Ishikawa (cell line): ENCODE measurements around the gene FAT2.

Experiments
- CEBPB ChIP-seq: IDR thresholded peaks from 2 replicates; pipeline ENCODE4 v1.6.1; 2012
- CREB1 ChIP-seq: IDR thresholded peaks from 2 replicates; pipeline ENCODE4 v1.6.1; 2012; ENCODE audit warnings: low read depth
- EGR1 ChIP-seq: IDR thresholded peaks from 2 replicates; pipeline ENCODE4 v1.6.1; 2012
- EP300 ChIP-seq: IDR thresholded peaks from 2 replicates; pipeline ENCODE4 v1.6.1; 2012; ENCODE audit warnings: borderline replicate concordance
- FOXM1 ChIP-seq: IDR thresholded peaks from 2 replicates; pipeline ENCODE4 v1.6.1; 2012; ENCODE audit warnings: low read depth, borderline replicate concordance
- NFIC ChIP-seq: IDR thresholded peaks from 2 replicates; pipeline ENCODE4 v1.6.1; 2012
- RAD21 ChIP-seq: IDR thresholded peaks from 2 replicates; pipeline ENCODE4 v1.6.1; 2012; ENCODE audit warnings: low read depth
- TAF1 ChIP-seq: IDR thresholded peaks from 2 replicates; pipeline ENCODE4 v1.6.1; 2012; ENCODE audit warnings: low read depth, mild to moderate bottlenecking
- TCF12 ChIP-seq: IDR thresholded peaks from 2 replicates; pipeline ENCODE4 v1.6.1; 2012; ENCODE audit warnings: low read depth
- TEAD4 ChIP-seq: IDR thresholded peaks from 2 replicates; pipeline ENCODE4 v1.6.1; 2012
- YY1 ChIP-seq: IDR thresholded peaks from 2 replicates; pipeline ENCODE4 v1.6.1; 2012; ENCODE audit warnings: low read depth
- ZBTB7A ChIP-seq: IDR thresholded peaks from 2 replicates; pipeline ENCODE4 v1.6.1; 2012; ENCODE audit warnings: low read depth
- TF ChIP-seq, protein P1 (sequence below): IDR thresholded peaks from 2 replicates; pipeline ENCODE4 v1.6.1; 2012
- TF ChIP-seq, protein P2 (sequence below): IDR thresholded peaks from 2 replicates; pipeline ENCODE4 v1.6.1; 2012; ENCODE audit warnings: low read depth, mild to moderate bottlenecking
- TF ChIP-seq, protein P3 (sequence below): IDR thresholded peaks from 2 replicates; pipeline ENCODE4 v1.6.1; 2012

Gene FAT2

DNA sequence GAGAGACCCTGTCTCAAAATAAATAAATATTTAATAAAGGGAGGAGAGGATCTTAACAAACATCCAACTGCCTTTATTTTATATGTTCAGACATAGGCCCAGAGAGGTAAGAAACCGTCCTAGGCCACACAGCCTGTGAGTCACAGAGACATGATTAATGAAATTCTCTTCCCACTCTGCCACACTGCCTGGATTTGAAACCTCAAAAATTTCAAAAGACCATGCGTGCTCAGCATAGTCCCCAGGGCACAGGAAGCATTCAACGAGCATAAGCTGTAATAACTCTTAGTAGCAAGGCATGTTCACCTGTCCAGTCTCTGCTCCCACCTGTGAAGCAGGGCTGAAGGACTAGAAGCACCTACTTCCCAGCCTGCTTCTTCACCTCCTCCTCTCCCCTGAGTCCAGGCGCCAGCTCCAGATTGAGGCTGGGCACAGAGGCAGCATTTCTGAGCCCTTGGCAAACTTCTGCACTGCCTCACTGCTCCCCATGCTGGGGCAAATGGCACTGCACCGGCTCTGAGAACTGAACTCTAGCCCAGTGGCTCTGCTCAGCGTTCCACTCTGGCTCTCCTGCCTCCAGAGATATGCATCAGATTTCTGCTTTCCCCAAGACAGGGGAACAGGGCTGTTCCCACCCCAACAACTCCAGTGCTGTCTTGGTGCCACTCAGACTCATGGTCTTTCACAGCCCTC, 1.1 kb downstream of the FAT2 start:
- TF ChIP-seq EP300 (peak; percentile 18; the same call in 1 of the 2 replicates), FOXM1 (no peak)

DNA sequence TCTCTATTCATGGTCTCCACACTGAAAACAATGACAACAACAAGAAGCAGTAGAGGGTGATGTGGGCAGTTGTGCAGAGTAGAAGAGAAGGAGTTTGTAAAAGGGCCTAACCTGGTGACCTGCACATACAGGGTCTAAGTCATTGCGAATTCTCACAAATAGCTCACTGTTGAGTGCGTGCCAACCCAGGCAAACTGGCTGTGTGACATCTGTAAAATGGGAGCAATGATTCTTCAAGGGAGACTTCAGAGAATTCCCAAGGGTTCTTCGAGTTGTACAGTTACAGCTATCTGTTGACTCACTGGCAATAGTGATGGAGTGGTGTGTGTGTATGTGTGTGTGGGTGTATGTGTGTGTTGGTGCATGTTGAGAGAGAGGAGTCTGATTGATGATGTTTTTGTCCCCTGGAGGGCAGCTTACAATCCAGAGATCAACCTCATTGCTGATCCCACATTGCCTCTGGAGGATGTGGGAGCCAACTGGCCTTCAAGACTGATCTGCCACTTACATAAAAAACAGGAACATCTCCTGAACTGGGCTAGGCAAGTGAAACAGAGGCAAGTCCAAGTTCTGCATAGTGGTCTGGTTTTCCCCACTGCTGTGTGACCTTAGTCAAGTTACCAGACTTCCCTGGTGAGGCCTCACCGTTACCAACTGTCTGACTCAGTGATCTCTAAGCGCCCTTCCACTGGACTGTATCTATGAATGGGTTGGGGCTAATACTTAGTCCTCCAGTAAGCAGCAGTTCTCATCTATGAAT, 3.2 kb downstream of the FAT2 start:
- TF ChIP-seq EGR1 (no peak), TAF1 (no peak), CEBPB (no peak), TCF12 (no peak), FOXM1 (no peak), EP300 (no peak), TEAD4 (no peak), ZBTB7A (no peak), CREB1 (no peak), YY1 (no peak), RAD21 (no peak), NFIC (no peak)
- TF ChIP-seq, protein P1, sequence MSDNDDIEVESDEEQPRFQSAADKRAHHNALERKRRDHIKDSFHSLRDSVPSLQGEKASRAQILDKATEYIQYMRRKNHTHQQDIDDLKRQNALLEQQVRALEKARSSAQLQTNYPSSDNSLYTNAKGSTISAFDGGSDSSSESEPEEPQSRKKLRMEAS: no peak
- TF ChIP-seq, protein P2, sequence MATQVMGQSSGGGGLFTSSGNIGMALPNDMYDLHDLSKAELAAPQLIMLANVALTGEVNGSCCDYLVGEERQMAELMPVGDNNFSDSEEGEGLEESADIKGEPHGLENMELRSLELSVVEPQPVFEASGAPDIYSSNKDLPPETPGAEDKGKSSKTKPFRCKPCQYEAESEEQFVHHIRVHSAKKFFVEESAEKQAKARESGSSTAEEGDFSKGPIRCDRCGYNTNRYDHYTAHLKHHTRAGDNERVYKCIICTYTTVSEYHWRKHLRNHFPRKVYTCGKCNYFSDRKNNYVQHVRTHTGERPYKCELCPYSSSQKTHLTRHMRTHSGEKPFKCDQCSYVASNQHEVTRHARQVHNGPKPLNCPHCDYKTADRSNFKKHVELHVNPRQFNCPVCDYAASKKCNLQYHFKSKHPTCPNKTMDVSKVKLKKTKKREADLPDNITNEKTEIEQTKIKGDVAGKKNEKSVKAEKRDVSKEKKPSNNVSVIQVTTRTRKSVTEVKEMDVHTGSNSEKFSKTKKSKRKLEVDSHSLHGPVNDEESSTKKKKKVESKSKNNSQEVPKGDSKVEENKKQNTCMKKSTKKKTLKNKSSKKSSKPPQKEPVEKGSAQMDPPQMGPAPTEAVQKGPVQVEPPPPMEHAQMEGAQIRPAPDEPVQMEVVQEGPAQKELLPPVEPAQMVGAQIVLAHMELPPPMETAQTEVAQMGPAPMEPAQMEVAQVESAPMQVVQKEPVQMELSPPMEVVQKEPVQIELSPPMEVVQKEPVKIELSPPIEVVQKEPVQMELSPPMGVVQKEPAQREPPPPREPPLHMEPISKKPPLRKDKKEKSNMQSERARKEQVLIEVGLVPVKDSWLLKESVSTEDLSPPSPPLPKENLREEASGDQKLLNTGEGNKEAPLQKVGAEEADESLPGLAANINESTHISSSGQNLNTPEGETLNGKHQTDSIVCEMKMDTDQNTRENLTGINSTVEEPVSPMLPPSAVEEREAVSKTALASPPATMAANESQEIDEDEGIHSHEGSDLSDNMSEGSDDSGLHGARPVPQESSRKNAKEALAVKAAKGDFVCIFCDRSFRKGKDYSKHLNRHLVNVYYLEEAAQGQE: no peak
- TF ChIP-seq, protein P3, sequence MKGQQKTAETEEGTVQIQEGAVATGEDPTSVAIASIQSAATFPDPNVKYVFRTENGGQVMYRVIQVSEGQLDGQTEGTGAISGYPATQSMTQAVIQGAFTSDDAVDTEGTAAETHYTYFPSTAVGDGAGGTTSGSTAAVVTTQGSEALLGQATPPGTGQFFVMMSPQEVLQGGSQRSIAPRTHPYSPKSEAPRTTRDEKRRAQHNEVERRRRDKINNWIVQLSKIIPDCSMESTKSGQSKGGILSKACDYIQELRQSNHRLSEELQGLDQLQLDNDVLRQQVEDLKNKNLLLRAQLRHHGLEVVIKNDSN: no peak

DNA sequence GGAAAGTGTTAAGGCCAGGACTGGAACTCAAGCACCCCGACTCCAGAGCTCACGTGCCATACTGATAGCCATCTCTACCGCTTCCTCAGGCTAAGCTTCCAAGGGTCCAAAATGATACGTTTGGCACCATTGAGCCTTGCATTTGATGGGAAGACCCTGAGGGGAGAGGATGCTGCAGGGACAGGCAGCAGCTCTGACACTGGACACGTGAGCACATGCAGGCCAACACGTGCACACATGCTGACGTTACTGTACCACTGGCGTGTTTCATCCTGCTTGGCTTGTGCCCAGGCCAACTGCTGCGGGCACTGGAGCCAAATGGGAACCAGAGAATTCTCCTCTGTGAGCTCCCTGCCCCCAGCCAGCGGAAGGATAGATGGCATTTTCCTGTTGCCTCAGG, 5.2 kb downstream of the FAT2 start:
- TF ChIP-seq CEBPB: no peak
- peak; percentile 70; the same call in 1 of the 2 replicates for TF ChIP-seq EP300
- TF ChIP-seq EGR1: no peak
- TF ChIP-seq FOXM1: no peak; the same call in 1 of the 2 replicates
- TF ChIP-seq YY1: no peak
- no peak for TF ChIP-seq CREB1
- peak; percentile 83 for TF ChIP-seq NFIC
- TF ChIP-seq ZBTB7A: no peak
- TF ChIP-seq TEAD4: 0 out of 2 replicates have a peak, but pooled peaks have one; percentile 28
- TF ChIP-seq, protein P1: peak; percentile 99
- no peak for TF ChIP-seq TAF1
- TF ChIP-seq, protein P2: no peak
- TF ChIP-seq, protein P3: peak; percentile 87
- TF ChIP-seq RAD21: no peak
- peak; percentile 48; the same call in 1 of the 2 replicates for TF ChIP-seq TCF12

DNA sequence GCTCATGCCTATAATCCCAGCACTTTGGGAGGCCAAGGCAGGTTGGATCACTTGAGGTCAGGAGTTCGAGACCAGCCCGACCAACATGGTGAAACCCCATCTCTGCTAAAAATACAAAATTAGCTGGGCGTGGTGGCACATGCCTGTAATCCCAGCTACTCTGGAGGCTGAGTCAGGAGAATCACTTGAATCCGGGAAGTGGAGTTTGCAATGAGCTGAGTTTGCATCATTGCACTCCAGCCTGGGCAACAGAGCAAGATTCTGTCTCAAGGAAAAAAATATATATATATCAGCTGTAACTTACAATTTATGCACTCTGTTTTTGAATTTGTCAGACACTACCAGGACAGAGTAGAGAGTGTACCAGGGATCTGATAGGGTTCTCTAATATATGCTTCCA, 5.8 kb downstream of the FAT2 start:
- peak; percentile 4; the same call in 1 of the 2 replicates for TF ChIP-seq NFIC

DNA sequence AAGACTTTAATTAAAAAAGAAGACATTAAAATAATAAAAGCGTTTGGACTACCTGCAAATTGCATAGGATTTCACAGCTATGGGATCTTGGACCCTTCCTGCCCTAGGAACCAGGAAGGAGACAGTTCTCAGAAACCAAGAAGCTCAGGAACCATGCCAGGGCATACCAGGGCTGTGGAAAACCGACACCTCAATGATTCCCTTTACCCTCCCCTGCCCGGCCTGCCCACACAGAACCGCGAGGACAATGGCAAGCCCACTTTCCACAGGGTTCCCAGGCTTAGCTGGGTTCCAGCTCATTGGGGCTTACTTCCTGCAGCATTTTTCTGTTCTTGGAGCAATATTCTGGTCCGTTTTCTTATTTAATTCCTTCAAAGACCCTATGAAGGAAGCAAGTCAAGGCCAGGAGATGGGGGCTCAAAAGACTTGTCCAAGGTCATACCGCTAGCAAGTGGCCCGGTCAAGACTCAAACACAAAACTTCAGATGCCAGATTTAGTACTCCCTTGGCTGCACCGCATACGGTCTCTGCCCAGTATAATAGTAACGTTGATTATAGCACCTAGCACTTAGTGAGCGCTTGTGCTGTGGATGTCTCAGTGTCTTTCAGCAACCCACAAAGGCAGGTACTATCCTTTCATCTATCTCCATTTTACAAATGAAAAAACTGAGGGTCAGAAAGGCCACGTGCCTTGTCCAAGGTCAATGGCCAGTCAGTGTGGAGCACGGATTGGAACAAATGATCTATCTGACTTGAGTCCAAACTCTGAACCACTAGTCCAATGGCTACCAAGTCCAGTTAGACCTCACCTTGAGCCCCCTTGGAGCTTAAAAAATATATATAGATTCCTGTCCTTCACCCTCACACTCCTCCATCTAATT, 6.8 kb downstream of the FAT2 start:
- TF ChIP-seq TCF12 (peak; percentile 100), ZBTB7A (peak; percentile 70; the same call in 1 of the 2 replicates), YY1 (peak; percentile 76), TAF1 (no peak), NFIC (peak; percentile 99), EGR1 (peak; percentile 95), CREB1 (no peak), CEBPB (peak; percentile 68), TEAD4 (peak; percentile 99), EP300 (peak; percentile 100), RAD21 (peak; percentile 5; the same call in 1 of the 2 replicates), FOXM1 (peak; percentile 99)
- TF ChIP-seq, protein P2: peak; percentile 36; the same call in 1 of the 2 replicates
- TF ChIP-seq, protein P1: peak; percentile 78
- TF ChIP-seq, protein P3: peak; percentile 69
